ENCODE data around the gene MAIP1. TPM values are rescaled to one million over a fixed set of nuclear protein-coding genes. Genes with fewer than 3 reads are reported as not detected.

The MAIP1 gene
- total RNA-seq, 1 experiment from 2014 or later, result 31.0 TPM

DNA sequence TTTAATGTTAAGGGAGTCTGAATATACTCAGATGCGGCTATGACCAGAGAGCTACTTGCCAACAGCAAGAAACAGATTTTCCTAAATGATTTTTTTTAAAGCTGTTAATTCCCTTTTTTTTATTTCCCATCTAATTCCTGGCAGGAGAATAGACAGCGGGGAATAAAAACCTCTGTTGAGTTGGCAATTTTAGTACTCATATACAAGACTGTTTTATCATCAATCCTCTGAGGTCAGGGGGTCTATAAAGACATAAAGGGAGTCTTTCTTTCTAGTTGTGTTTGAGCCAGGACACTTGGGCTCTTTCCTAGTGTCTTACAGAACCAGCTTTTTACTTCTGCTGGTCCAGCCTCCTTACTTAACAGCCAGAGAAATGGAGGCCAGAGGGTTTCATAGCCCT, 29.4 kb downstream of the MAIP1 start:
- no peak for DNase-seq (ENCODE audit: low spot score)
- TF ChIP-seq EZH2 (IDR thresholded peaks at IDR 0.05; ENCODE audit: borderline replicate concordance, low read depth, low read length, poor library complexity, severe bottlenecking), result no peak
- TF ChIP-seq, protein P1, sequence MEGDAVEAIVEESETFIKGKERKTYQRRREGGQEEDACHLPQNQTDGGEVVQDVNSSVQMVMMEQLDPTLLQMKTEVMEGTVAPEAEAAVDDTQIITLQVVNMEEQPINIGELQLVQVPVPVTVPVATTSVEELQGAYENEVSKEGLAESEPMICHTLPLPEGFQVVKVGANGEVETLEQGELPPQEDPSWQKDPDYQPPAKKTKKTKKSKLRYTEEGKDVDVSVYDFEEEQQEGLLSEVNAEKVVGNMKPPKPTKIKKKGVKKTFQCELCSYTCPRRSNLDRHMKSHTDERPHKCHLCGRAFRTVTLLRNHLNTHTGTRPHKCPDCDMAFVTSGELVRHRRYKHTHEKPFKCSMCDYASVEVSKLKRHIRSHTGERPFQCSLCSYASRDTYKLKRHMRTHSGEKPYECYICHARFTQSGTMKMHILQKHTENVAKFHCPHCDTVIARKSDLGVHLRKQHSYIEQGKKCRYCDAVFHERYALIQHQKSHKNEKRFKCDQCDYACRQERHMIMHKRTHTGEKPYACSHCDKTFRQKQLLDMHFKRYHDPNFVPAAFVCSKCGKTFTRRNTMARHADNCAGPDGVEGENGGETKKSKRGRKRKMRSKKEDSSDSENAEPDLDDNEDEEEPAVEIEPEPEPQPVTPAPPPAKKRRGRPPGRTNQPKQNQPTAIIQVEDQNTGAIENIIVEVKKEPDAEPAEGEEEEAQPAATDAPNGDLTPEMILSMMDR (conservative IDR thresholded peaks at IDR 0.05; ENCODE audit: low read depth, low read length), result no peak
- ChIA-PET POLR2A (ENCODE audit: low non-redundant PET) (no interaction called here), CTCF (interaction anchor here (0.5 to 1.2 kb wide), 2 partner anchors 229 to 499 kb away, joined by 3 to 8 read pairs; no protein-coding TSS in a partner anchor)
- H3K36me3 ChIP-seq (ENCODE audit: insufficient read depth, low read length, poor library complexity, severe bottlenecking), result no peaks in the 10 kb centered on the region
- no TSS peak for BruUV-seq (replicated peaks)
- no peak overlapping the region for H3K4me3 ChIP-seq (ENCODE audit: low read depth, low read length, poor library complexity, severe bottlenecking)
- H3K27ac ChIP-seq (ENCODE audit: low read depth, low read length, poor library complexity, severe bottlenecking), result no peak overlapping the region
- no peaks in the 10 kb centered on the region for H3K9me3 ChIP-seq (ENCODE audit: low read depth, low read length, poor library complexity, severe bottlenecking)
- H3K4me1 ChIP-seq (ENCODE audit: insufficient read depth, low read length, poor library complexity, severe bottlenecking), result no peaks in the 10 kb centered on the region
- intact Hi-C loops (cut with micrococcal nuclease; ENCODE audit: unreplicated experiment), result loop anchor here (5.0 kb wide), 1 partner anchor 323 kb away; the partner anchor contains the start of gene SPATS2L
- H3K27me3 ChIP-seq (replicated peaks; ENCODE audit: insufficient read depth, low read depth, low read length, poor library complexity), result no peaks in the 10 kb centered on the region

DNA sequence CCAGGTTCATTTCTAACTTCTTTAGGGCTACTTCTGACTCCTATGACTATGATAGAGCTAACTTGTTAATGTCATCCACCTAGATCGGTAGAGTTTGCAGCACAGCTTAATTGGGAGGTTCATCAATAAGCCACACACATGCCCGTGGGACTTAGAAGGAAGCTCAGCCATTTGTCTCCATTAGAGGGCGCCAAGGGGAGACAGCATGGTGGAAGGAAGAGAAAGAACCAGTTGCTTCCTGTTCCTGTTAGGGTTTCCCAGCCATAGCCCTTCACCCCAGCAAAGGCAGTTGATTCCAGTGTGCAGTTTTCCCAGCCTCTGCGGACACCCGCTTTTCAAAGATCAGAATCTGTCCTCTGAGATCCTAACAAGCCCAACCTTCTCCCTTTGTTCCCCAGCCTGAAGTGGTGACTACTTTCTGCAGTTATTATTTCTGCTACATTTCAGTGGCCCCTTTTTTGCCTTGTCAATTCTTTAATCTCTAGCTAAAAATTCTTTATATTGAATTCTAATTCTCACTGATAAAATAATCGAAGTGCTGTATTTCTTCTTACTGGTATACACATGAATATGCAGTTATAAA, 30.3 kb downstream of the MAIP1 start:
- CTCF ChIA-PET, result interaction anchor here (1.0 to 1.2 kb wide), 2 partner anchors 486 to 718 kb away, joined by 3 to 4 read pairs; no protein-coding TSS in a partner anchor
- intact Hi-C loops (cut with micrococcal nuclease; ENCODE audit: unreplicated experiment), result no loop called here
- H3K4me1 ChIP-seq (ENCODE audit: insufficient read depth, low read length, poor library complexity, severe bottlenecking), result no peaks in the 10 kb centered on the region
- H3K27ac ChIP-seq (ENCODE audit: low read depth, low read length, poor library complexity, severe bottlenecking), result no peak overlapping the region
- TF ChIP-seq, protein P1 (conservative IDR thresholded peaks at IDR 0.05; ENCODE audit: low read depth, low read length), result peak; percentile 87
- no peak for TF ChIP-seq EZH2 (IDR thresholded peaks at IDR 0.05; ENCODE audit: borderline replicate concordance, low read depth, low read length, poor library complexity, severe bottlenecking)
- no peaks in the 10 kb centered on the region for H3K9me3 ChIP-seq (ENCODE audit: low read depth, low read length, poor library complexity, severe bottlenecking)
- H3K4me3 ChIP-seq (ENCODE audit: low read depth, low read length, poor library complexity, severe bottlenecking), result no peak overlapping the region
- no peaks in the 10 kb centered on the region for H3K36me3 ChIP-seq (ENCODE audit: insufficient read depth, low read length, poor library complexity, severe bottlenecking)
- POLR2A ChIA-PET (ENCODE audit: low non-redundant PET), result no interaction called here
- BruUV-seq (replicated peaks), result no TSS peak
- no peaks in the 10 kb centered on the region for H3K27me3 ChIP-seq (replicated peaks; ENCODE audit: insufficient read depth, low read depth, low read length, poor library complexity)
- DNase-seq (ENCODE audit: low spot score), result peak; percentile 84

DNA sequence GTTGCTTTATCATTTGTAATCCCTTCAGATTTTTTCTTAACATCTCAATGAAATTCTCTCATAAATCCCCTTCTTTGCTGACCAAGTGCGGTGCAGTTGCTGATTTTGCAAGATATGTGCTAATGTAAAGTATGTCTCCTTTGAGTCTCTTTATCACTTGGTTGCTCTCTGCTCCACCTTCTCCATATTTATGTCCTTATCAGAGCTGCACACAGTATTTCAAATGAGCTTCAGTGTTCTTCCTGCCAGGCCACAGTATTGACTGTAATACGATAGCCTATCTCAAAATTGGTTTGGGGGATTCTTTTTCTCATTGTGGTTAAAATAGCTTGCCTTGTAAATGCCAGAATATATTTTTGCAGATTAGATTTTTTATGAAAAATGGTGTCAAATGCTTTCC, 32.2 kb downstream of the MAIP1 start:
- Histone ChIP-seq H3K9me3 (ENCODE audit: low read depth, low read length, poor library complexity, severe bottlenecking) (no peaks in the 10 kb centered on the region), H3K27ac (ENCODE audit: low read depth, low read length, poor library complexity, severe bottlenecking) (no peak overlapping the region), H3K36me3 (ENCODE audit: insufficient read depth, low read length, poor library complexity, severe bottlenecking) (no peaks in the 10 kb centered on the region), H3K27me3 (replicated peaks; ENCODE audit: insufficient read depth, low read depth, low read length, poor library complexity) (no peaks in the 10 kb centered on the region), H3K4me1 (ENCODE audit: insufficient read depth, low read length, poor library complexity, severe bottlenecking) (no peaks in the 10 kb centered on the region), H3K4me3 (ENCODE audit: low read depth, low read length, poor library complexity, severe bottlenecking) (no peak overlapping the region)
- CTCF ChIA-PET, result no interaction called here
- BruUV-seq (replicated peaks), result no TSS peak
- POLR2A ChIA-PET (ENCODE audit: low non-redundant PET), result no interaction called here
- no peak for DNase-seq (ENCODE audit: low spot score)
- no peak for TF ChIP-seq EZH2 (IDR thresholded peaks at IDR 0.05; ENCODE audit: borderline replicate concordance, low read depth, low read length, poor library complexity, severe bottlenecking)
- TF ChIP-seq, protein P1 (conservative IDR thresholded peaks at IDR 0.05; ENCODE audit: low read depth, low read length), result no peak
- intact Hi-C loops (cut with micrococcal nuclease; ENCODE audit: unreplicated experiment), result no loop called here
